Measurements from ENCODE around the gene DDX59. TPM values are rescaled to one million over a fixed set of nuclear protein-coding genes. Genes with fewer than 3 reads are reported as not detected.
A peak's percentile ranks its signal among the peaks of the same experiment; 100 is the strongest.

DDX59 gene
- 13.5 and 19.5 TPM in 2 replicates for total RNA-seq

DNA sequence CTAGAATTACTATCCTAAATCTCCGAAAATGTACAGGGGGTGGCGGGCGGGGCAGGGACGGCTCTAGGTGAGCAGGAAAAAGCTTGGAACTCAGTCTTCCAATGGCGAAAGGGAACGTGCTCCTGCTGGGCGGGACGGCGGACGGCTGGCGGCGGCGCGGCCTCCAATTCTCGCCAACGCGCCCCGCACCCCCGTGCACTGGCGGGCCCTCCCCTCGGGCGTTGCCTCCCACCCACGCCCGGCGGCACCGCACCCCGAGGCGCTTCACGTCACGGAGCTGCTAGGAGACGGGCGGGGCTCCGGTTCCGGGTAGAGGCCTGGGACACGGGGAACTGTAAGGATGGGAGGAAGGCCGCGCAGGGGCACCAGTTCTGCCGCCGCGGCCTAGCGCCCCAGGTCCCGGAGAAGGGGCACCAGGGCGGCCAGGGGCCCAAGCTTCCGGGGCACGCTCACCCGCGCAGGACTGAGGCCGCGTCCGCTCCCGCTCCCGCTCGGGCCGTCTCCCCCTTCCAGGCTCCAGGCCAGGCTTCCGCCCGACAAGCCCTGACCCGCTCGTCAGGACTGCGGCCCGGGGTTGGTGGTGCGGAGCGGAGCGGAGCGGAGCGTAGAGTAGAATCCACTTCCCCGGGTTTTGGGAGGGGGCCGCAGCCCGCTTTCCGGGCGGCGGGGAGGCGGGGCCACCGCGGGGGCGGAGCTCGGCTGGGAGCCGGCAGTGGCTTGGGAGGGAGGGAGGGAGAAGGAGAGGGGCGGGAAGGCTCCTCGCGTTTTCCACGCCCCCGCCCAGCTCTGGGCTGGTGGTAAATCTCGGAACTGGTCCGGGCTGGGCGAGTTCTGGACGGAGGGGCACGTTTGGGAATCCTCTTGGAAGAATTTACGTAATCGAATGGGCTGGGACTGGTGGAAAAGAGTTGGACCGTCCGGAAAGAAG lies at the start of gene DDX59:
TSS of gene DDX59 (minus strand) at position 594 of the 928 bp plus-strand sequence. CDS start 3,167 bp downstream, outside the sequence.
- peak; percentile 92 for DNase-seq (ENCODE audit: low read depth)

DNA sequence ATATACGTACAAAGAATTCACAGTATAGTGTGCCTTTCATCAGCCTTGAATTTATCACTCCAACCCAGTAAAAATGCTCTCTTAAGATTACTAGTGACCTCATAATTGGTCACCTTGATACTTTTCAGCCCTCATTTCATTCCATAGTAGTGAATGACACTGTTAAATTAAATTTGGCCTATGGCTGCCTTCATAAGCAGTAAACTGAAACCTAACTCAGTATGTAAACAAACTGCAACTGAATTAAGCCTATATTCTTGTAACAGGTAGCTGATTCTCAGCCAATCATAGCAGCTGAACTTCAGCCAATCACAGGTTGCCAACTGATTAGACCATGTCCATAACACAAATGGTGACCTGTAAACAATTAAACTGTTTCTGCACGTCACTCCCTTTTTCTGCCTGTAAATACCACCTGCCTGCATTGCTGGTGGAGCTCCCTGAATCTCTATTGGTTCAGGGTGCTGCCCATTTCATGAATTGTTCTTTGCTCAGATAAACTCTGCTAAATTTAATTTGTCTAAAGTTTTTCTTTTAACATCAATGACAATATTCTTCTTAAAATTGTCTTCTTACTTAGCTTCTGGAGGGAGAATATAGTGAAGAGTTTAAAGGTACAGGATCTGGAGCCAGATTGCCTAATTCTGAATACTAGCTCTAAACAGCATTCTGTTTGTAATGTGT lies 44.9 kb upstream of the DDX59 start:
- no peak for DNase-seq (ENCODE audit: low read depth)

DNA sequence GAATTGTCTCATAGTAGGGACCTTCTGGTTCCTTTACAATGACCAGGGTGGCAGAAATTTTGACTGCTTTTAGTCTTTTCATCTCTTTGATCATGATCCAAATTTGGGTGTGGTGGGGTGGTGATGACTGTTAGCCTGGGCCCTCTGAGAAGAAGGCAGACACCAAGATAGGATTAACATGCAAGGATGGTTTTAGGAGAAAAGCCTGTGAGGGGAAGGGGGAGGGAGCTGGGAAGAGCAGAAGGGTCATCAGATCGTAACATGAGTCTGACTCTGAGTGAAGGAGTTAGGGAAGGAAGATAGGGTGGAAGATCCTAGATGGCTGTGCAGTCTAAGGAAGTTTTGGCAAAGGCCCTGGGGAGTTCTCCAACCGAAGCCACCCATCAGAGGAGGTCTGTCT lies 40.5 kb upstream of the DDX59 start:
- no peak for DNase-seq (ENCODE audit: low read depth)

DNA sequence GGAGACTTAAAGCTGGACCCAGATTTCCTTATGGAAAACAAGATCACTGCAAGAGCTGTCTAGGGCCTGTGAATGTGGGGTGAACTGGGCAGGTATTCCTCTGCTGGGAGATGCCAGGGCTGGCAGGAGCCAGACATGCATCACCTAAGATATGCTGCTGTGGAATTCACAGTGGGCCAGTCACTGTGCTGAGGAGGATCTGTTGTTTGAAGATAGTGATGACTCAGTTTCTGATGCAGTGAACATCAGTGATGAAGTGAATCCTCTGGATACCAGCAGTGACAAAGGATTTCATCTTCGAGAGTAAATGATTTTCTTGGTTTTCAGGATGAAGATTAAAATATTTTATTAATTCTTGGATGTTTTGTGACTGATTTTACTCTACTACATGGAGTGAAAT lies 39.1 kb upstream of the DDX59 start:
- DNase-seq (ENCODE audit: low read depth), result peak; percentile 21

DNA sequence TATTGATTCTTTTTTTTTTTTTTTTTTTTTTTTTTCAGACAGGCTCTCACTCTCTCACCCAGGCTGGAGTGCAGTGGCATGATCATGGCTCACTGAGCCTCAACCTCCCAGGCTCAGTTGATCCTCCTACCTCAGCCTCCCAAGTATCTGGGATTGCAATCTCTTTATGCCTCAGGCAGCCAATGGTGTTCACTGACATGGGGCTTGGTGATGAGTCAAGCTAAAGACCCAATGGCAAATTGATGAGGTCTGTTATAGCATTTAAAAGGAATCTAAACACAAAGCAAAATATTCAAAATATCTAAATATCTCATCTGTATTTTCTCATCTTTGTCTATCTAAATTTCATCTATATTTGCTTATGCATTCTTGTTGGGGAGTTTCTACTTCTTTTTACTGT lies 38.5 kb upstream of the DDX59 start:
- DNase-seq (ENCODE audit: low read depth), result no peak

DNA sequence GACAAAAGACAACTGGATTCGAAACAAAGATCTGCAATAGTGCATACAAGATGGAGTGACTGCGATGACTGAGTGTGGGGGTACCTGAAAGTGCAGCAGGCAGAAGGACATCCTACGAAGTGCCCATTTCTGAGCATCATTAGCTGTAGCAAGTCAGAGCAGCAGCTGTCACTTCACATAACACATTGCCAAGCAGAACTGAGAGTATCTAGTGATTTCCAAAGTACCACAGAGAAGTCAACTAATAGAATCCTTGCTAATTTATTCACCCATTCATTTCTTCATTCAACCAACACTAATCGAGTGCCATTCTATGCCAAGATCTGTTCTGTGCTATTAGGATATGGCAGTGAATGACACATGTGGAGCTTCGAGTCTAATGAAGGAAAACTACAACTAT lies 37.4 kb upstream of the DDX59 start:
- no peak for DNase-seq (ENCODE audit: low read depth)

DNA sequence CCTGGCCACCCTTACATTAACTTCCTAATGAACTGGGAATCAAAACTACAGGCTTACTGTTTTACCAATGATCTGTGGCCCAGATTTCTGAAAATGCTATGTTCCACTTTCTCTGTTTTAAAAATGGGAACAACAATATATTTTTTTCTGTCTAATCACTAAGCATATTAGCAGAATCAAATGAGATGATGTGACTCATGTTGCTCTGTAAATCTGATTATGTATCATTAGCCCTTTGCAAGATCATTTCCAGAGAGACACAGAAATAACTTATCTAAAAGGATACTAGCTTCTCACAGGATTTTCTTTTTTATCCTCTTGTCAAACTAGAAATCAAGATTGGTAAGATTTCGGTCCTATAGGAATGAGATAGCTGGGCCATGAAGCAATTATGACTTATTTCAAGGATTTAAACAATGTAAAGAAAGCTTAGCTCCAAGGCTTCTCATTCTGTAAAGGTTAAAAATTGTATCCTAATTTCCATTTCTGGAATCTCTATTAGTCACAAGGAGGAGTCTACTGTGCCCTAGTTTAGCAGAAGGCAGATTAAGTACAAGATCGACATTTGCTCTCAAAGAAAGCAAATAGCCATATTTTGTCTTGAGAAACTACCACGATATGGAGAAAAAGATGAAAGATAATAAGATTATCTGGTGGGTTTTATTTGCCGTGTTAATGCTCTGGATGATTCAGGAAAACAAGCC lies 36.6 kb upstream of the DDX59 start:
- no peak for DNase-seq (ENCODE audit: low read depth)

DNA sequence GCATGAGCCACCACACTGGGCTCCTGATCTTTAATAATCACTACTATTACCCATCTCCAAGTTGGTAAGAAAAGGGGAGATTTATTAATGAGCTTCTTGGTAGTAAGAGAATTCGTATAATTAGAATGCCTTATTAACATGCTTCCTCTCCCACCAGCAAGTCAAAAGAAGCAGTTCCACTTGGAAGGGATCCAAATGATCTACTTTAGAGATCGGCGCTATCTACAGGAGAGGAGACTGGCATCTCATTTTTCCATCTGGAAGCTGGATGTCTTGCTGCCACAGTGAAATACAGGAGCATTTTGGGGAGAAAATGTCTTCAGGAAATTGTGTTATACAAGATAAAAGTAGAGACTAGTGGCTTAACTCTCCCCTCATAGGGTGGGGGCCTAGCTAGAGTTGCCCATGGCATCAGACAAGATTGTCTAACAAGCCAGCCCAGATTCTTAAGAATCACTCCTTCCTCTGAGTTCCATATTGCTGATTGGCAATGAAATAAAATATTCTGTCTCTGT lies 35.3 kb upstream of the DDX59 start:
- no peak for DNase-seq (ENCODE audit: low read depth)

DNA sequence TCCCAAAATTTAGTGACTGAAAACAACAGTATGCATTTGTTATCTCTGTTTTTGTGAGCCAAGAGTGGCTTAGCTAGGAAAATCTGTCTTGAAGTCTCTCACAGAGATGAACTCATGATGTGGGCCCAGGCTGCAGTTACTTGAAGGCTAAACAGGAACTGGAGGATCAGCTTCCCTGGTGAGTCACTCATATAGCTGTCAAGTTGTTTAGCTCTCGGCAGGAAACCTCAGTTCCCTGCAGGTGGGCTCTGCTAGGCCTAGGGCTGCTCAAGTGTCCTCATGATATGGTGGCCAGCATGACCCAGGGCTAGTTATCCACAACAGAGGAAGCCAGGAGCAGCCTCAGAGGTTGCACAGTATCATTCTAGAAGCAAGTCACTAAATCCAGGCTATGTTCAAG lies 30.2 kb upstream of the DDX59 start:
- DNase-seq (ENCODE audit: low read depth), result peak; percentile 54

DNA sequence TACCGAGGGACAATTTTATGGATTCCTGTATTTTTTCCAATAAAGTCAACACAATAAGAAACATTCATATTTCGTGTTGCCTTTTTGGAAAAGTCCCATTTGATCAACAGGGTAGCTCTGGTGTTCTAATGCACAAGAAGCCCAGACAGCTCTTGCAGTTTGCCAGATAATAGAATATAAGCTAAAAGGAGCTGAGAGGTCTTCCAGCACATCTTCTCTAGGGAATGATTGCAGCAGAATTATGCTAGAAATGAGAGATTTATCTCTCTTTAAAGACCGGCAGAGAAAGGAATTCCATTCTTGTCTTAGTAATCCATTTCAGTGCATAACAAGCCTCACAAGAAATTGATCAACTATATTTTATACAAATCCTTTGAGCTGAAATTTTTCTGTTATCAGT lies 25.0 kb upstream of the DDX59 start:
- DNase-seq (ENCODE audit: low read depth), result no peak

DNA sequence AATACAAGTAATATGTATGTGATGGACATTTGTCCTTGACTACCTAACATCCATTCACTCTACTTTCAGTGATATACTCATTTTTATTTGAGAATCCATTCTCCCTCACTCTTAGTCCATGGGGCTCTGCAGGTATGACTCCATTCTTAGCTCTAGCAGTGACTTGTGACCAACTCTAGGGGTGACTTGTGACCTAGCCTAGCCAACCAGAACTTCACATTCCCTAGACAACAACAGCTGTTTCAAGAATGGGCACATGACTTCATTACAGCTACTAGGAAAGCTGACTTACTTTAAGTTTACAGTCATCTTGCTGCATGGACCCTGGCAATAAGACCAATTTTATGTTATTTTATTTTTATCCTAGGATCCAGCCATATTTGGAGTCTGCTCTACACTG lies 23.6 kb upstream of the DDX59 start:
- DNase-seq (ENCODE audit: low read depth), result no peak

DNA sequence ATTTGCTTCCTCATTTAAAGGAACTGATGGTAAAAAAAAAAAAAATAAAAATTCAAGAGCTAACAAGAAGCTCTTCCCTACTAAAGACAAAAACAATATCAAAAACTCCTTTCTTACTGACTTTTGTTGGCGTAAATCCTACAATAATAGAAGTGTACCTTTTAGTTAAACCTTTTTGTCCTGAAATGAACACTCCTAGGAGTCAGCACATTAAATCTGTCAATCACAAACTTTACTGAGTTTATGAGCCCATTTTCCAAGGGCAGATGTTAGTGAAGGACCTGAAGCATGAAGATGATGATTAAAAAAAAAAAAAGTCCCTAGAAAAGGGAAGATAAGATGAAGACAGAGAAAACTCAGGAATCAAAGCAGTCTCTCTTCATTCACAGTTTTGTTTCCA lies 22.6 kb upstream of the DDX59 start:
- no peak for DNase-seq (ENCODE audit: low read depth)

DNA sequence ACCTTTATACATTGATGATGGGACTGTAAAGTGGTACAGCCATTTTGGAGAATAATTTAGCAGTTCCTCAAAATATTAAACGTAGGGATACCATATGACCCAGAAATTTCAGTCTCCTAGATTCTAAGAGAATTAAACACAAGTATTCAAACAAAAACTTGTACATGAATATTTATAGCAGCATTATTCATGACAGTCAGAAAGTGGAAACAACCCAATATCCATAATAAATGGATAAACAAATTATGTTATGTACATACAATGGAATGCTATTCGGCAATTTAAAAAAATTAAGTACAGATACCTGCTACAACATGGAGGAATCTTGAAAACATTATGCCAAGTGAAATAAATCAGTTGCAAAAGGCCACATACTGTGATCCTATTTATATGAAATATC lies 16.9 kb upstream of the DDX59 start:
- DNase-seq (ENCODE audit: low read depth), result no peak

DNA sequence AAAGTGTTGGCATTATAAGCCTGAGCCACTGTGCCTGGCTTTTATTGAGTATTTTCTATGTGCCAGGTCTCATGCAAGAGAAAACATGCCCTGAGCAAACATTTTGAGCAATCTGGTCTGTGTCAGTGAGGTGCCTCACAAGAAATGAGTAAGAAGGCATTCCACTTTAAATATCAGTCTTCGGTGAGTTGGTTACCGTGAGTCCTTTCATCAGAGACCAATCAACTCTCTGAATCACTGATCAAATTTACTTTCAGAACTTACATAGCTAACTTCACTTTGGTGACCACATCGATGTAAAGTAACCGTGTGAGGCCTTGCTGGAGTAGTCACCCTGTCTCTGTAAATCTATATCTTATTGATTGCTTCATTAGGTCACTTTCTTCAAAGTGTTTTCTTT lies 14.3 kb upstream of the DDX59 start:
- no peak for DNase-seq (ENCODE audit: low read depth)

DNA sequence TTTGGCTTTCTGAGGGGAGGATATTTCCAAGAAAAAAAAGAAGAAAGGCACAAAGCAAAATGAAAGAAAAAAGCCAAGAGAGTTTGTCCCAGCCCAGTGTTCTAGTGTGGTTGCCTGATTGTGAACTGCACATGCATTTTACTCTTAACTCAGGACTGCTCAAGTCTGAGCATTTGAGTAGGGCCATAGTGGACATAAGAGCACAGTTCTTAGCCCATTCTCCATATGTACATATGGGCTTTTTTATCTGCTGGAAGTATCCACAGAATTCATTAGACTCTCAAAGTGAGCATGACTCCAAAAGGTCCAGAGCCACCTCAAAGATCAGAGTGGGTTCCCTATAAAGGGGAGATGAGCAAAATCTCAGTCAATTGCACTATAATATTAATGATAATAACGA lies 13.6 kb upstream of the DDX59 start:
- DNase-seq (ENCODE audit: low read depth), result no peak

DNA sequence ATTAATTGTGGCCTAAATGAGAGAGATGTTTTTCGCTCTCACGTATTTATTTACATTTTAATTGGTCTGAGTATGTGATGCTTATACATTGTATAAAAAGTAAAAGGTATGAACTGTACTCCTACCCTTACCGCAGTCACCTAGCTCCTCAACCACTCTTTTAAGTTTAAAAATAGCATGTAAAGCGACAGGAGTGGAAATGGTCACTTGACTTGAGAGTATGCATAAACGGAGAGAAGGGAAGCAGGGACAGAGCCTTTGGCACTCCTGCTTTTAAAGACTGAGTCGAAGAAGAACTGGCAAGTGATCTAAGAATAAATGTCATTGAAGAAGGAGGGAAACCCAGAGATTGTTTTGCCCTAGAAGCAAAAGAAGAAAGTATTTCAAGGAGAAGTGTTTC lies 11.5 kb upstream of the DDX59 start:
- no peak for DNase-seq (ENCODE audit: low read depth)

DNA sequence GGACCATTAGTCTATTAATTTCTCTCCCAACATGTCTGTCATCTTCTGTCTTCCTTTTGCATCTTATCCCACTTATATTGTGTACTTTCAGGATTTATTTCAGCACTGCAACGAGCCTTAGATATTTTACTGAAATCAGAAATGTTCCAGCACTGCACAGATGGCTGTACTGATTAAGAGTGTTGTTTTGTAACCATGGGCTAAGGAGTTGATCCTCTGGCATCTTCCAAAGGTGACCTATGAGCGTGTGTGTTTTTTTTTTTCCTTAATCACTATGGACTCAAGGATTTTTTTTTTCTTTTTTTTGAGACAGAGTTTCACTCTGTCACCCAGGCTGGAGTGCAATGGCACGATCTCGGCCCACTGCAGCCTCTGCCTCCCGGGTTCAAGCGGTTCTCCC lies 7.1 kb upstream of the DDX59 start:
- DNase-seq (ENCODE audit: low read depth), result no peak

DNA sequence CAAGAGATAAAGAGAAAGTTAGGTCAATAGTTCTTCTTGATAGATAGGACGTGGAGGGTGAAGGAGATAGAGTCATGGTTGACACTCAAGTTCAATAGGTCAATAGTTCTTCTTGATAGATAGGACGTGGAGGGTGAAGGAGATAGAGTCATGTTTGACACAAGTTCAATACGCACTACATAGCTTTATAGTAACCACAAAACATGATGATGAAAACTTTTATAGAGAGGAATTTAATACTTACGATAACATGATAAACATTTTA lies 5.8 kb upstream of the DDX59 start:
- DNase-seq (ENCODE audit: low read depth), result no peak

DNA sequence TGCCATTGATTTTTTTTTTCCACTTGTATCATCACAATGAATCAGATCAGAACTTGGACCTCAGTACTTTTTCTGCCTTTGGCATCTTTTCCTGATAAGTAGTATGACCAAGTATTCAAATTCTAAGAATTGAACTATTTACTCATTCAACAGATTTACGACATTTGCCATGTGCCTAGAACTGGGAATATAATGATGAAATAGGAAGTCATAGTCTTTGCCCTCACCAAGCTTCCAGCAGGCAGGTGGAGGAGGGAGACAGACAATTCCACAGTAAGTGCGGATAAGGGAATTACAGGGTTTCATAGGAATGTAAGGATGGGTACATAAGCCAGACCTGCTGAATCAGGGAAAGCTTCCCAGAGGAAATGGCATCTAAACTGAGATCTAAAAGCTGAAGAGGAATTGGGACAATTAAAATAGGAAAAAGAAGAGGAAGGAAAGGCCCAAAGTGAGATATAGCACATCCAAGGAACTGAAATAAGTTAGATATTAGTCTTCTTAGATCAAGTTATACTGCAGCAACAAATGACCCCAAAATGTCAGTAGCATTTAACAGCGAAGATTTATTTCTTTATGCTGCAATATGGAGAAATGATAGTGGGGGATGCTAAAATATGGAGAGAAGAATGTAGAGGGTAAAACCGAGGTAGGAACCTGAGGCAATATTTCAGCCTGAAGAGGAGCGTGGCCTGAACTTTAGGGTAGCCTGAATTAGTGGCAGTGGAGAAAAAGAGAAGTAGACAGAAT lies 5.3 kb upstream of the DDX59 start:
- DNase-seq (ENCODE audit: low read depth), result no peak

DNA sequence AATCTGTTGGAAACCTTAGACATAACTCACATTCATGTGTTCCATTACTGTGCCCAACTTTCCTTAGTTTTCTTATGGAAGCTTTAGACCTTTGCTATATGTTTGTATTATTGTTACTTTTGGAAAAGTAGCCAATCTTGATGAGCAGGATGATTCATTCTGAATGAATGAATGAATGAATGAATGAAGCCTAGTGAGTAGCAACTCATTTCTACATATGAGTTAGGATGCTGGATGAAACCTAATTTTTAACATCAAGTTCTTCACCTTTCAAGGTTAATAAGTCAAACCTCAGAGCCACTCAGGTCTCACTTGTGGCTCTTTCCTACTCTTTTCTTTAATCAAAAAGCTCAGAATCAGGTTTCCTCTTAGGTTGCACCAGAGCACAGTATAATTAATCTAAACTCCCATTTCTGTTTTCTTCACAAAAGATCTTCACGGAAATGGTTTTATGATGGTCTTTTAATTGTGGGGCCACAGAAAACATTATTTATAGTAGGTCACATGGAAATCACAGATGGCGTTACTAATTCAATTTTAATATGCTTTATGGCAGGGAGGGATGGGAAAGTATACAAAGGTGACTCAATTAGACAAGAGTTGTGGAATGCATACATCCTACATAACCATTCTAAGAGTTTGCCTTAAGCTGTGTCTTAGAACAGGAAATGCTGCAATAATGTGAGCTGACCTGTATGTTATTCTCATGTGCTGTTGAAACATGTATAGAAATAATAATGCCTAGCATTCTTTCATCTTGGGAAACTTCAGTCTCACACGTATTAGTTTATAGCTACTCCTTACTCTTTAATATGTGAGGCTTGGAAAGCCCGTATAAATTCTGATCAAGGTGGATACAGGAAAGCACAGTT lies 4.5 kb upstream of the DDX59 start:
- DNase-seq (ENCODE audit: low read depth), result no peak

DNA sequence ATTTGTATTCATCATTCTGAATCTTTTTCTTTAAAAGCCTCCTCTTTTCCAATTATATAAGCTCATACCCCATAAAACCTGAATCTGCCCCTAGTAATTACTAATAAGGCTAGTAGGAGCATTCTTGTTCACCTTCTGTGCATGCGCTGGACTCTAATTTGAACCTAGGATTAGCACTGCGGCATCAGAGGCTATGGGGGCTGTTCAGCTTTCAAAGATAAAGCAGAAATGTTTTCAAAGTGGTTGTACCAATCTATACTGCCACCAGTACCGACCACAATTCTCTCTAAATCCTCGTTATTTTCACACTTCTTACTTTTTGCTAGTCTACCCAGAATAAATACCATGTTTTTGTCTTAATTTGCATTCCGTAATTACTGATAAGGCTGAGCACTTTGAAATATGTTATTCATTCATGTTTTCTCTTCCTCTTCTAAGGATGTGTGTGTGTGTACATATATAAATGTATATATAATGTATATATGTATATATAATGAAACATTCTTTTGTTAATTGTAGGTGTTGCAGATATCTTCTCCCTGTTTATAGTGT lies 1.6 kb upstream of the DDX59 start:
- no peak for DNase-seq (ENCODE audit: low read depth)

All from renal cortical epithelial cell (primary cell).